Smooth muscle cell (in vitro differentiated cells): ENCODE results near the gene TMCC2. TPM values are rescaled to one million over a fixed set of nuclear protein-coding genes. Genes with fewer than 3 reads are reported as not detected.

Source experiments
- DNase-seq: peaks from one replicate; lab custom pipeline; 2025; ENCODE audit not compliant: unreplicated experiment; lab: John Stamatoyannopoulos, UW
- H2AFZ ChIP-seq: fragments of 200-600 bp; sonication (generic); 2 replicates; pipeline ENCODE4 v1.6.0; 2016; ENCODE audit warnings: antibody characterized with exemption, low read depth, mild to moderate bottlenecking
- H3F3A ChIP-seq: fragments of 200-600 bp; sonication (generic); 2 replicates; pipeline ENCODE4 v1.6.0; 2017; ENCODE audit warnings: antibody characterized with exemption, low read depth
- H3K27ac ChIP-seq: fragments of 200-600 bp; sonication (generic); 2 replicates; pipeline ENCODE4 v1.5.1; 2016; ENCODE audit warnings: low read depth, mild to moderate bottlenecking
- H3K27me3 ChIP-seq: fragments of 200-600 bp; sonication (generic); 2 replicates; pipeline ENCODE4 v1.6.1; 2016; ENCODE audit warnings: low read depth, mild to moderate bottlenecking
- H3K36me3 ChIP-seq: fragments of 200-600 bp; sonication (generic); 2 replicates; pipeline ENCODE4 v1.5.1; 2016; ENCODE audit warnings: low read depth
- H3K4me1 ChIP-seq: fragments of 200-600 bp; sonication (generic); 2 replicates; pipeline ENCODE4 v1.5.1; 2016; ENCODE audit warnings: low read depth
- H3K4me2 ChIP-seq: fragments of 200-600 bp; sonication (generic); 2 replicates; pipeline ENCODE4 v1.6.0; 2016; ENCODE audit warnings: mild to moderate bottlenecking
- H3K4me3 ChIP-seq: fragments of 200-600 bp; sonication (generic); 2 replicates; pipeline ENCODE4 v1.5.1; 2016; ENCODE audit warnings: mild to moderate bottlenecking
- H3K79me2 ChIP-seq: fragments of 200-600 bp; sonication (generic); 2 replicates; pipeline ENCODE4 v1.6.0; 2016; ENCODE audit warnings: low read depth, mild to moderate bottlenecking
- H3K9ac ChIP-seq: fragments of 200-600 bp; sonication (generic); 2 replicates; pipeline ENCODE4 v1.6.0; 2016; ENCODE audit warnings: low read depth
- H3K9me3 ChIP-seq: fragments of 200-600 bp; sonication (generic); replicated peaks from 2 replicates; pipeline ENCODE4 v1.5.1; 2016; ENCODE audit warnings: low read depth
- H4K20me1 ChIP-seq: fragments of 200-600 bp; sonication (generic); 2 replicates; pipeline ENCODE4 v1.6.0; 2016; ENCODE audit warnings: low read depth
- CTCF ChIP-seq: fragments of 200-600 bp; sonication (generic); IDR thresholded peaks from 2 replicates; pipeline ENCODE4 v1.5.1; 2017; ENCODE audit warnings: borderline replicate concordance, mild to moderate bottlenecking, antibody characterized with exemption; ENCODE audit not compliant: insufficient read depth, poor library complexity, severe bottlenecking
- WGBS: methylation state at CpG from one replicate; pipeline ENCODE4 v1.1.7; 2016; ENCODE audit warnings: low lambda C conversion rate; 5-methylcytosine and 5-hydroxymethylcytosine counted together
- polyA plus RNA-seq: library from polyadenylated mRNA; unstranded; fragments of >200 nt; fragmentation: Nextera tagmentation; extraction: Ambion mirVana; gene quantifications from 2 replicates; pipeline ENCODE4 v1.2.1, GENCODE V29; 2016
- total RNA-seq: library from RNA; depleted of rRNA; stranded (reverse); fragments of >200 nt; gene quantifications from 2 replicates; pipeline ENCODE4 v1.2.3, GENCODE V29; 2014

TMCC2 gene
- total and polyA plus RNA-seq, 2 experiments from 2014 or later, result 3.3 to 5.6 TPM

- H3K4me1 ChIP-seq, result no peaks in the 10 kb centered on the region
- no peaks in the 10 kb centered on the region for H3F3A ChIP-seq
- no peaks in the 10 kb centered on the region for H3K36me3 ChIP-seq
- no peak overlapping the region for H3K4me2 ChIP-seq
- WGBS, result 77% methylated on average over 10 of the region's 10 CpGs
- H3K79me2 ChIP-seq, result no peaks in the 10 kb centered on the region
- DNase-seq, result no peak
- H3K9ac ChIP-seq, result no peak overlapping the region
- no peak for TF ChIP-seq CTCF
- no peak overlapping the region for H2AFZ ChIP-seq
- H4K20me1 ChIP-seq, result no peaks in the 10 kb centered on the region
- H3K27me3 ChIP-seq, result no peaks in the 10 kb centered on the region
- no peak overlapping the region for H3K27ac ChIP-seq
- no peaks in the 10 kb centered on the region for H3K9me3 ChIP-seq
- H3K4me3 ChIP-seq, result no peak overlapping the region
These were observed 18.8 kb downstream of the TMCC2 start for GRCh38 chr1:205246351-205247119.

- no peaks in the 10 kb centered on the region for H3K79me2 ChIP-seq
- 61% methylated on average over 9 of the region's 9 CpGs for WGBS
- no peaks in the 10 kb centered on the region for H3K27me3 ChIP-seq
- H4K20me1 ChIP-seq, result no peaks in the 10 kb centered on the region
- no peaks in the 10 kb centered on the region for H3K4me1 ChIP-seq
- no peaks in the 10 kb centered on the region for H3K9me3 ChIP-seq
- no peak overlapping the region for H3K27ac ChIP-seq
- H3K9ac ChIP-seq, result no peak overlapping the region
- TF ChIP-seq CTCF, result no peak
- H3K36me3 ChIP-seq, result no peaks in the 10 kb centered on the region
- no peak for DNase-seq
- H3K4me2 ChIP-seq, result no peak overlapping the region
- H3K4me3 ChIP-seq, result no peak overlapping the region
- H2AFZ ChIP-seq, result no peak overlapping the region
- H3F3A ChIP-seq, result no peaks in the 10 kb centered on the region
These were observed 19.6 kb downstream of the TMCC2 start for GRCh38 chr1:205247130-205247921.

- Histone ChIP-seq H3K36me3 (no peaks in the 10 kb centered on the region), H3K9ac (no peak overlapping the region), H3K4me3 (no peak overlapping the region), H3K27ac (peak overlapping the region; percentile 51), H3K79me2 (no peaks in the 10 kb centered on the region), H2AFZ (no peak overlapping the region), H3F3A (no peaks in the 10 kb centered on the region), H3K9me3 (no peaks in the 10 kb centered on the region), H4K20me1 (no peaks in the 10 kb centered on the region), H3K27me3 (no peaks in the 10 kb centered on the region), H3K4me2 (peak overlapping the region; percentile 50), H3K4me1 (no peaks in the 10 kb centered on the region)
- TF ChIP-seq CTCF, result no peak
- 22% methylated on average over 10 of the region's 11 CpGs for WGBS
- DNase-seq, result peak; percentile 43
These were observed 21.3 kb downstream of the TMCC2 start for GRCh38 chr1:205248793-205249601.
